HEK293 (cell line): ENCODE measurements around the gene TLL2.

Experiments
- CTCF ChIA-PET: fragments of 350-600 bp; formaldehyde crosslinking; extraction: SDS; loops from one replicate; lab custom pipeline; 2021; ENCODE audit warnings: antibody characterized with exemption; lab: Yijun Ruan, JAX
- POLR2A ChIA-PET: fragments of 300-600 bp; formaldehyde crosslinking; extraction: SDS; loops from one replicate; lab custom pipeline; 2020; ENCODE audit warnings: antibody characterized with exemption, inconsistent platforms; lab: Yijun Ruan, JAX
- H3K27ac ChIP-seq: fragments of 200-500 bp; sonication (Bioruptor generic); 2 replicates; pipeline ENCODE4 v1.5.1; 2014; ENCODE audit warnings: low read depth, low read length, control low read depth, inconsistent platforms; ENCODE audit errors: extremely low read depth
- H3K36me3 ChIP-seq, 2 experiments: fragments of 200-500 bp in 1 of 2; sonication (Bioruptor generic) in 1 of 2; 1 replicate in 1 of 2; 2 replicates in 1 of 2; pipeline ENCODE4 v1.5.1; 2014 to 2017; ENCODE audit warnings: inconsistent platforms in 2 of 2, low read length in 2 of 2; ENCODE audit not compliant: control insufficient read depth in 2 of 2, insufficient read depth in 1 of 2
- H3K4me1 ChIP-seq: fragments of 200-500 bp; sonication (Bioruptor generic); 2 replicates; pipeline ENCODE4 v1.5.1; 2014; ENCODE audit warnings: mild to moderate bottlenecking, low read length, inconsistent platforms; ENCODE audit not compliant: control insufficient read depth, insufficient read depth
- H3K4me3 ChIP-seq: 2 replicates; pipeline ENCODE4 v1.5.1; 2011; ENCODE audit warnings: low read depth, mild to moderate bottlenecking, control low read depth, low read length, moderate library complexity
- H3K9me3 ChIP-seq: fragments of 200-500 bp; sonication (Bioruptor generic); 2 replicates; pipeline ENCODE4 v1.5.1; 2014; ENCODE audit warnings: low read depth, low read length, inconsistent platforms; ENCODE audit not compliant: control insufficient read depth, insufficient read depth
- GLIS2 ChIP-seq: fragments of 450-650 bp; formaldehyde crosslinking; IDR thresholded peaks from 2 replicates; pipeline ENCODE4 v1.5.1; 2016; ENCODE audit warnings: missing biosample characterization, missing genetic modification characterization
- KLF16 ChIP-seq: fragments of 450-650 bp; formaldehyde crosslinking; IDR thresholded peaks from 2 replicates; pipeline ENCODE4 v1.5.1; 2017; ENCODE audit warnings: missing biosample characterization, missing genetic modification characterization
- MYNN ChIP-seq: fragments of 450-650 bp; formaldehyde crosslinking; IDR thresholded peaks from 2 replicates; pipeline ENCODE4 v1.5.1; 2016; ENCODE audit warnings: missing biosample characterization, missing genetic modification characterization, borderline replicate concordance
- OSR2 ChIP-seq: fragments of 450-650 bp; formaldehyde crosslinking; IDR thresholded peaks from 2 replicates; pipeline ENCODE4 v1.5.1; 2016; ENCODE audit warnings: missing biosample characterization, missing genetic modification characterization
- RBAK ChIP-seq: fragments of 450-650 bp; formaldehyde crosslinking; IDR thresholded peaks from 2 replicates; pipeline ENCODE4 v1.5.1; 2016; ENCODE audit warnings: missing biosample characterization, missing genetic modification characterization
- SETDB1 ChIP-seq: IDR thresholded peaks from one replicate; pipeline ENCODE4 v1.6.1; 2017; ENCODE audit warnings: mild to moderate bottlenecking, low read length, moderate library complexity, mixed read lengths; ENCODE audit not compliant: insufficient read length
- TCF7L2 ChIP-seq: IDR thresholded peaks from 2 replicates; pipeline ENCODE4 v1.6.1; 2011; ENCODE audit warnings: low read depth, mild to moderate bottlenecking, inconsistent platforms, low read length, moderate library complexity, borderline replicate concordance
- WT1 ChIP-seq: fragments of 450-650 bp; formaldehyde crosslinking; IDR thresholded peaks from 2 replicates; pipeline ENCODE4 v1.5.1; 2016; ENCODE audit warnings: missing biosample characterization, missing genetic modification characterization
- YY1 ChIP-seq: fragments of 450-650 bp; formaldehyde crosslinking; IDR thresholded peaks from 2 replicates; pipeline ENCODE4 v1.5.1; 2018; ENCODE audit warnings: missing biosample characterization, missing genetic modification characterization
- ZBTB17 ChIP-seq: fragments of 450-650 bp; formaldehyde crosslinking; IDR thresholded peaks from 2 replicates; pipeline ENCODE4 v1.5.1; 2016; ENCODE audit warnings: missing biosample characterization, missing genetic modification characterization
- ZEB2 ChIP-seq: fragments of 450-650 bp; formaldehyde crosslinking; IDR thresholded peaks from 2 replicates; pipeline ENCODE4 v1.5.1; 2016; ENCODE audit warnings: missing biosample characterization, missing genetic modification characterization
- ZFHX2 ChIP-seq: fragments of 450-650 bp; formaldehyde crosslinking; conservative IDR thresholded peaks from 2 replicates; pipeline ENCODE4 v1.5.1; 2016; ENCODE audit warnings: missing biosample characterization, missing genetic modification characterization
- ZFP3 ChIP-seq: fragments of 450-650 bp; formaldehyde crosslinking; IDR thresholded peaks from 2 replicates; pipeline ENCODE4 v1.5.1; 2016; ENCODE audit warnings: low read depth, missing biosample characterization, missing genetic modification characterization
- ZIC2 ChIP-seq: fragments of 450-650 bp; formaldehyde crosslinking; IDR thresholded peaks from 2 replicates; pipeline ENCODE4 v1.5.1; 2016; ENCODE audit warnings: missing biosample characterization, missing genetic modification characterization
- ZNF16 ChIP-seq: fragments of 450-650 bp; formaldehyde crosslinking; IDR thresholded peaks from 2 replicates; pipeline ENCODE4 v1.5.1; 2016; ENCODE audit warnings: low read depth, missing biosample characterization, missing genetic modification characterization
- ZNF239 ChIP-seq: fragments of 450-650 bp; formaldehyde crosslinking; IDR thresholded peaks from 2 replicates; pipeline ENCODE4 v1.5.1; 2016; ENCODE audit warnings: missing biosample characterization, missing genetic modification characterization
- ZNF248 ChIP-seq: fragments of 450-650 bp; formaldehyde crosslinking; IDR thresholded peaks from 2 replicates; pipeline ENCODE4 v1.5.1; 2017; ENCODE audit warnings: missing biosample characterization, missing genetic modification characterization
- ZNF302 ChIP-seq: fragments of 450-650 bp; formaldehyde crosslinking; IDR thresholded peaks from 2 replicates; pipeline ENCODE4 v1.5.1; 2016; ENCODE audit warnings: missing biosample characterization, missing genetic modification characterization, low read depth
- ZNF341 ChIP-seq: fragments of 450-650 bp; formaldehyde crosslinking; IDR thresholded peaks from 2 replicates; pipeline ENCODE4; 2016; ENCODE audit warnings: low read depth, missing biosample characterization, missing genetic modification characterization
- ZNF37A ChIP-seq: fragments of 450-650 bp; IDR thresholded peaks from 2 replicates; pipeline ENCODE4 v1.5.1; 2018; ENCODE audit warnings: missing biosample characterization, missing genetic modification characterization
- ZNF473 ChIP-seq: fragments of 450-650 bp; formaldehyde crosslinking; IDR thresholded peaks from 2 replicates; pipeline ENCODE4 v1.5.1; 2017; ENCODE audit warnings: missing biosample characterization, missing genetic modification characterization
- ZNF600 ChIP-seq: fragments of 450-650 bp; formaldehyde crosslinking; IDR thresholded peaks from 2 replicates; pipeline ENCODE4 v1.5.1; 2016; ENCODE audit warnings: missing biosample characterization, missing genetic modification characterization
- ZNF624 ChIP-seq: fragments of 450-650 bp; formaldehyde crosslinking; IDR thresholded peaks from 2 replicates; pipeline ENCODE4 v1.5.1; 2017; ENCODE audit warnings: missing biosample characterization, missing genetic modification characterization
- ZNF626 ChIP-seq: fragments of 450-650 bp; sonication (Bioruptor Pico); formaldehyde crosslinking; IDR thresholded peaks from 2 replicates; pipeline ENCODE4 v1.5.1; 2018; ENCODE audit warnings: missing biosample characterization, missing genetic modification characterization, inconsistent platforms
- ZNF670 ChIP-seq: fragments of 450-650 bp; formaldehyde crosslinking; IDR thresholded peaks from 2 replicates; pipeline ENCODE4 v1.5.1; 2016; ENCODE audit warnings: missing biosample characterization, missing genetic modification characterization, low read depth
- ZNF701 ChIP-seq: fragments of 450-650 bp; formaldehyde crosslinking; IDR thresholded peaks from 2 replicates; pipeline ENCODE4 v1.5.1; 2016; ENCODE audit warnings: missing biosample characterization, missing genetic modification characterization
- ZNF785 ChIP-seq: fragments of 450-650 bp; formaldehyde crosslinking; IDR thresholded peaks from 2 replicates; pipeline ENCODE4 v1.5.1; 2016; ENCODE audit warnings: missing biosample characterization, missing genetic modification characterization
- ZNF837 ChIP-seq: fragments of 450-650 bp; formaldehyde crosslinking; IDR thresholded peaks from 2 replicates; pipeline ENCODE4 v1.5.1; 2016; ENCODE audit warnings: missing biosample characterization, missing genetic modification characterization
- ZSCAN16 ChIP-seq: fragments of 450-650 bp; formaldehyde crosslinking; IDR thresholded peaks from 2 replicates; pipeline ENCODE4 v1.5.1; 2016; ENCODE audit warnings: missing biosample characterization, missing genetic modification characterization
- TF ChIP-seq, protein P1 (sequence below): fragments of 450-650 bp; formaldehyde crosslinking; IDR thresholded peaks from 2 replicates; pipeline ENCODE4 v1.5.1; 2016; ENCODE audit warnings: missing biosample characterization, missing genetic modification characterization
- TF ChIP-seq, protein P2 (sequence below): fragments of 450-650 bp; formaldehyde crosslinking; IDR thresholded peaks from 2 replicates; pipeline ENCODE4 v1.5.1; 2016; ENCODE audit warnings: missing biosample characterization, missing genetic modification characterization
- TF ChIP-seq, protein P3 (sequence below): fragments of 450-650 bp; formaldehyde crosslinking; IDR thresholded peaks from 2 replicates; pipeline ENCODE4 v1.5.1; 2016; ENCODE audit warnings: missing biosample characterization, missing genetic modification characterization

Gene TLL2

DNA sequence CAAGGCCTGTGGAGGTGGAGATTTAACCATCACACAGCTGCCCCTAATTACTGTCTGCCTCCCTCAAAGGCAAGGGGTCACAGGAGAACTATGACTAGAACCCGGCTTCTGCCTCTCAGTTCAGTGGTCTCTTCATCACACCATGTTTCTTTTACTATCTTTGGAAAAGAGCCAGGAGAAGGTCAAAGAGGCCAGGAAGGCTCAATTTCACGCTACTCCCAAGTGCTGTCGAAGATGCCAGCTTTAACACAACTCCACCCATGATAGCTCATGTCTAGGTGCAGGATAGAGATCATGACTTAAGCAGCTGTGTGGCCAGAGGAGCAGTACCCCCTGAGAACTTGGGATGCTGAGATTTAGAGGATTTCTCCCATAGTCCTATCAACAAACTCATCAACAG is 94.4 kb downstream of the TLL2 start:
- Histone ChIP-seq H3K27ac (no peak overlapping the region), H3K9me3 (no peaks in the 10 kb centered on the region), H3K36me3 (no peaks in the 10 kb centered on the region), H3K4me3 (no peak overlapping the region), H3K4me1 (peaks cover 15% of the 10 kb centered on the region)
- TF ChIP-seq, protein P1, sequence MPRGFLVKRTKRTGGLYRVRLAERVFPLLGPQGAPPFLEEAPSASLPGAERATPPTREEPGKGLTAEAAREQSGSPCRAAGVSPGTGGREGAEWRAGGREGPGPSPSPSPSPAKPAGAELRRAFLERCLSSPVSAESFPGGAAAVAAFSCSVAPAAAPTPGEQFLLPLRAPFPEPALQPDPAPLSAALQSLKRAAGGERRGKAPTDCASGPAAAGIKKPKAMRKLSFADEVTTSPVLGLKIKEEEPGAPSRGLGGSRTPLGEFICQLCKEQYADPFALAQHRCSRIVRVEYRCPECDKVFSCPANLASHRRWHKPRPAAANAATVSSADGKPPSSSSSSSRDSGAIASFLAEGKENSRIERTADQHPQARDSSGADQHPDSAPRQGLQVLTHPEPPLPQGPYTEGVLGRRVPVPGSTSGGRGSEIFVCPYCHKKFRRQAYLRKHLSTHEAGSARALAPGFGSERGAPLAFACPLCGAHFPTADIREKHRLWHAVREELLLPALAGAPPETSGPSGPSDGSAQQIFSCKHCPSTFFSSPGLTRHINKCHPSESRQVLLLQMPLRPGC, result no peak
- no peak for TF ChIP-seq ZNF626 (tag by site-specific recombination)
- no peak for TF ChIP-seq ZNF837 (tag by site-specific recombination)
- TF ChIP-seq ZSCAN16, result no peak
- TF ChIP-seq ZNF670 (tag by site-specific recombination), result no peak
- no peak for TF ChIP-seq ZNF16 (tag by site-specific recombination)
- no peak for TF ChIP-seq ZNF302 (tag by site-specific recombination)
- no peak for TF ChIP-seq SETDB1
- no peak for TF ChIP-seq GLIS2 (tag by site-specific recombination)
- TF ChIP-seq ZBTB17 (tag by site-specific recombination), result no peak
- no peak for TF ChIP-seq WT1 (tag by site-specific recombination)
- TF ChIP-seq ZNF37A, result no peak
- no peak for TF ChIP-seq ZNF600 (tag by site-specific recombination)
- no peak for TF ChIP-seq ZNF341
- TF ChIP-seq ZNF785 (tag by site-specific recombination), result no peak
- TF ChIP-seq, protein P2, sequence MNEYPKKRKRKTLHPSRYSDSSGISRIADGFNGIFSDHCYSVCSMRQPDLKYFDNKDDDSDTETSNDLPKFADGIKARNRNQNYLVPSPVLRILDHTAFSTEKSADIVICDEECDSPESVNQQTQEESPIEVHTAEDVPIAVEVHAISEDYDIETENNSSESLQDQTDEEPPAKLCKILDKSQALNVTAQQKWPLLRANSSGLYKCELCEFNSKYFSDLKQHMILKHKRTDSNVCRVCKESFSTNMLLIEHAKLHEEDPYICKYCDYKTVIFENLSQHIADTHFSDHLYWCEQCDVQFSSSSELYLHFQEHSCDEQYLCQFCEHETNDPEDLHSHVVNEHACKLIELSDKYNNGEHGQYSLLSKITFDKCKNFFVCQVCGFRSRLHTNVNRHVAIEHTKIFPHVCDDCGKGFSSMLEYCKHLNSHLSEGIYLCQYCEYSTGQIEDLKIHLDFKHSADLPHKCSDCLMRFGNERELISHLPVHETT (tag by site-specific recombination), result no peak
- CTCF ChIA-PET, result interaction anchor here (1.1 to 1.6 kb wide), 2 partner anchors 22 to 94 kb away, joined by 3 to 6 read pairs; partner anchors contain the start of gene TLL2
- POLR2A ChIA-PET, result no interaction called here

DNA sequence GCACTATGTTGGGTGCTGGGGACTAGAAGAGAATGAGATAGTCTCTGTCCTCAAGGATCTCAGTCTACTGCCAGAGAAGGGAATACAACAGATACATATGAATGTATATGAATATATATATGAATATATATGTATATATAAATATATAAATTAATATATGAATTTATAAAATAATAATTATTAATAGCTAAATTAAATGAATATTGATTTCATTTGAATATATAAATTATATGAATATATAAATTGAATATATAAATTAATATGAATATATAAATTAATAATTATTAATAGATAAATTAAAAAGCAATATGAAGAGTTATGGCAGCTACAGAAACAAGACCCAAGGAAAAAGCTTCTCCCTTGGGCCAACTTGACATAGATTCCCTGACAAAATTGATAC is 95.1 kb downstream of the TLL2 start:
- H3K27ac ChIP-seq, result no peak overlapping the region
- POLR2A ChIA-PET, result no interaction called here
- H3K36me3 ChIP-seq, result no peaks in the 10 kb centered on the region
- TF ChIP-seq ZNF473 (tag by site-specific recombination) (no peak), ZFP3 (tag by site-specific recombination) (no peak), ZNF239 (tag by site-specific recombination) (no peak), ZNF624 (tag by site-specific recombination) (no peak), ZEB2 (no peak), ZIC2 (tag by site-specific recombination) (no peak), RBAK (no peak), YY1 (tag by site-specific recombination) (no peak), ZNF248 (tag by site-specific recombination) (no peak), TCF7L2 (no peak), ZFHX2 (tag by site-specific recombination) (no peak), MYNN (tag by site-specific recombination) (no peak), ZNF701 (no peak), OSR2 (tag by site-specific recombination) (no peak), KLF16 (tag by site-specific recombination) (no peak)
- TF ChIP-seq, protein P3, sequence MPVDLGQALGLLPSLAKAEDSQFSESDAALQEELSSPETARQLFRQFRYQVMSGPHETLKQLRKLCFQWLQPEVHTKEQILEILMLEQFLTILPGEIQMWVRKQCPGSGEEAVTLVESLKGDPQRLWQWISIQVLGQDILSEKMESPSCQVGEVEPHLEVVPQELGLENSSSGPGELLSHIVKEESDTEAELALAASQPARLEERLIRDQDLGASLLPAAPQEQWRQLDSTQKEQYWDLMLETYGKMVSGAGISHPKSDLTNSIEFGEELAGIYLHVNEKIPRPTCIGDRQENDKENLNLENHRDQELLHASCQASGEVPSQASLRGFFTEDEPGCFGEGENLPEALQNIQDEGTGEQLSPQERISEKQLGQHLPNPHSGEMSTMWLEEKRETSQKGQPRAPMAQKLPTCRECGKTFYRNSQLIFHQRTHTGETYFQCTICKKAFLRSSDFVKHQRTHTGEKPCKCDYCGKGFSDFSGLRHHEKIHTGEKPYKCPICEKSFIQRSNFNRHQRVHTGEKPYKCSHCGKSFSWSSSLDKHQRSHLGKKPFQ (tag by site-specific recombination), result no peak
- CTCF ChIA-PET, result interaction anchor here (0.6 to 1.6 kb wide), 4 partner anchors 9 to 441 kb away, joined by 3 to 6 read pairs (median 4); partner anchors contain the start of gene TLL2
- H3K9me3 ChIP-seq, result no peaks in the 10 kb centered on the region
- H3K4me3 ChIP-seq, result no peak overlapping the region
- peaks cover 15% of the 10 kb centered on the region for H3K4me1 ChIP-seq
